ENCODE results near the gene SMIM44. TPM values are rescaled to one million over a fixed set of nuclear protein-coding genes. Genes with fewer than 3 reads are reported as not detected.
"Not testable (repeated sequence)": the region's sequence is repeated elsewhere in the genome, so short reads cannot be mapped to it uniquely, and the experiment has no call there.

Gene SMIM44
- total RNA-seq, 1 experiment from 2014 or later, result not detected

GRCh38 chr19:3453840-3454239 lies 29.4 kb downstream of the SMIM44 start:
- Mint-ChIP-seq H3K36me3 (ENCODE audit: insufficient read depth in 1 of 3, low read depth in 3 of 3) (no peaks in the 10 kb centered on the region), H3K4me1 (peaks cover 7 to 16% of the 10 kb centered on the region in 2 experiments), H3K27ac (no peak overlapping the region), H3K9me3 (no peaks in the 10 kb centered on the region), H3K27me3 (ENCODE audit: low read depth) (peaks cover 14% of the 10 kb centered on the region), H3K4me3 (no peak overlapping the region)
- no peaks in the 10 kb centered on the region for H3K23me2 ChIP-seq (ENCODE audit: insufficient read length, low read depth, low read length, poor library complexity, severe bottlenecking)
- H3K79me1 ChIP-seq (ENCODE audit: insufficient read depth, low read depth, low read length, poor library complexity, severe bottlenecking), result no peaks in the 10 kb centered on the region
- H2BK12ac ChIP-seq (ENCODE audit: insufficient read length, low read depth, low read length), result no peak overlapping the region
- H4K91ac ChIP-seq (ENCODE audit: insufficient read length, low read depth, low read length), result no peak overlapping the region
- H3K9me3 ChIP-seq (ENCODE audit: control insufficient read depth, low read depth, low read length), result no peaks in the 10 kb centered on the region
- no peak overlapping the region for H2BK120ac ChIP-seq (ENCODE audit: low read depth, low read length, poor library complexity, severe bottlenecking)
- no peak overlapping the region for H2AK5ac ChIP-seq (ENCODE audit: insufficient read length, low read length)
- no CpG with 5 or more reads among the region's 25 CpGs for WGBS (ENCODE audit: extremely low coverage, insufficient read length, low lambda C conversion rate)
- H3K4me1 ChIP-seq (ENCODE audit: insufficient read depth, low read length), result no peaks in the 10 kb centered on the region; the same call in 1 of the 2 replicates
- DNase-seq, result no peak
- no peak overlapping the region for H3K27ac ChIP-seq (ENCODE audit: insufficient read length, low read depth, low read length)
- no peak overlapping the region for H3K4ac ChIP-seq (ENCODE audit: low read depth, low read length)
- TF ChIP-seq, protein P1, sequence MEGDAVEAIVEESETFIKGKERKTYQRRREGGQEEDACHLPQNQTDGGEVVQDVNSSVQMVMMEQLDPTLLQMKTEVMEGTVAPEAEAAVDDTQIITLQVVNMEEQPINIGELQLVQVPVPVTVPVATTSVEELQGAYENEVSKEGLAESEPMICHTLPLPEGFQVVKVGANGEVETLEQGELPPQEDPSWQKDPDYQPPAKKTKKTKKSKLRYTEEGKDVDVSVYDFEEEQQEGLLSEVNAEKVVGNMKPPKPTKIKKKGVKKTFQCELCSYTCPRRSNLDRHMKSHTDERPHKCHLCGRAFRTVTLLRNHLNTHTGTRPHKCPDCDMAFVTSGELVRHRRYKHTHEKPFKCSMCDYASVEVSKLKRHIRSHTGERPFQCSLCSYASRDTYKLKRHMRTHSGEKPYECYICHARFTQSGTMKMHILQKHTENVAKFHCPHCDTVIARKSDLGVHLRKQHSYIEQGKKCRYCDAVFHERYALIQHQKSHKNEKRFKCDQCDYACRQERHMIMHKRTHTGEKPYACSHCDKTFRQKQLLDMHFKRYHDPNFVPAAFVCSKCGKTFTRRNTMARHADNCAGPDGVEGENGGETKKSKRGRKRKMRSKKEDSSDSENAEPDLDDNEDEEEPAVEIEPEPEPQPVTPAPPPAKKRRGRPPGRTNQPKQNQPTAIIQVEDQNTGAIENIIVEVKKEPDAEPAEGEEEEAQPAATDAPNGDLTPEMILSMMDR (conservative IDR thresholded peaks at IDR 0.05), result no peak
- H3K14ac ChIP-seq (ENCODE audit: insufficient read depth, low read length), result no peak overlapping the region; the same call in 1 of the 2 replicates
- H4K20me1 ChIP-seq (ENCODE audit: control insufficient read depth, insufficient read depth, insufficient read length), result peaks cover 2% of the 10 kb centered on the region
- H3K4me2 ChIP-seq (ENCODE audit: insufficient read depth, insufficient read length, low read length), result no peak overlapping the region
- H3K18ac ChIP-seq (ENCODE audit: insufficient read length, low read depth, low read length), result no peak overlapping the region
- H3K79me2 ChIP-seq (ENCODE audit: insufficient read depth, low read length), result no peaks in the 10 kb centered on the region
- H3K23ac ChIP-seq (ENCODE audit: insufficient read length, low read depth, low read length), result no peak overlapping the region
- H2AFZ ChIP-seq (ENCODE audit: low read length), result no peak overlapping the region
- no peak overlapping the region for H2BK5ac ChIP-seq (ENCODE audit: insufficient read length, low read length)
- H3K27me3 ChIP-seq (ENCODE audit: insufficient read depth, low read length), result no peaks in the 10 kb centered on the region; the same call in 1 of the 2 replicates
- no peak overlapping the region for H2BK20ac ChIP-seq (ENCODE audit: low read depth, low read length, poor library complexity, severe bottlenecking)
- no peak overlapping the region for H4K8ac ChIP-seq (replicated peaks; ENCODE audit: insufficient read length, low read depth, low read length)
- H4K5ac ChIP-seq (ENCODE audit: insufficient read length, low read depth, low read length), result no peak overlapping the region
- no peak overlapping the region for H2BK15ac ChIP-seq (ENCODE audit: low read depth, low read length)
- no peak overlapping the region for H3T11ph ChIP-seq (ENCODE audit: low read length)
- H3K9ac ChIP-seq (ENCODE audit: extremely low read depth, insufficient read length, low read length), result no peak overlapping the region
- no peak overlapping the region for H3K56ac ChIP-seq (ENCODE audit: insufficient read length, low read depth, low read length)

- not testable (repeated sequence) for H3K9me3 Mint-ChIP-seq; DNase-seq; H3K14ac ChIP-seq (ENCODE audit: insufficient read depth, low read length); H2BK12ac ChIP-seq (ENCODE audit: insufficient read length, low read depth, low read length); H3T11ph ChIP-seq (ENCODE audit: low read length); H3K36me3 Mint-ChIP-seq (ENCODE audit: insufficient read depth in 1 of 3, low read depth in 3 of 3); H3K56ac ChIP-seq (ENCODE audit: insufficient read length, low read depth, low read length); H2BK120ac ChIP-seq (ENCODE audit: low read depth, low read length, poor library complexity, severe bottlenecking); H3K27ac ChIP-seq (ENCODE audit: insufficient read length, low read depth, low read length); H4K91ac ChIP-seq (ENCODE audit: insufficient read length, low read depth, low read length); H3K9me3 ChIP-seq (ENCODE audit: control insufficient read depth, low read depth, low read length); H2BK5ac ChIP-seq (ENCODE audit: insufficient read length, low read length); H2BK20ac ChIP-seq (ENCODE audit: low read depth, low read length, poor library complexity, severe bottlenecking); H3K23me2 ChIP-seq (ENCODE audit: insufficient read length, low read depth, low read length, poor library complexity, severe bottlenecking); H3K4me3 Mint-ChIP-seq; H4K8ac ChIP-seq (replicated peaks; ENCODE audit: insufficient read length, low read depth, low read length); H3K4ac ChIP-seq (ENCODE audit: low read depth, low read length); H2BK15ac ChIP-seq (ENCODE audit: low read depth, low read length); H3K79me1 ChIP-seq (ENCODE audit: insufficient read depth, low read depth, low read length, poor library complexity, severe bottlenecking); H3K27ac Mint-ChIP-seq; H3K9ac ChIP-seq (ENCODE audit: extremely low read depth, insufficient read length, low read length); H3K79me2 ChIP-seq (ENCODE audit: insufficient read depth, low read length); H3K18ac ChIP-seq (ENCODE audit: insufficient read length, low read depth, low read length); H2AK5ac ChIP-seq (ENCODE audit: insufficient read length, low read length); H2AFZ ChIP-seq (ENCODE audit: low read length); H3K23ac ChIP-seq (ENCODE audit: insufficient read length, low read depth, low read length); H4K20me1 ChIP-seq (ENCODE audit: control insufficient read depth, insufficient read depth, insufficient read length); H4K5ac ChIP-seq (ENCODE audit: insufficient read length, low read depth, low read length); H3K27me3 ChIP-seq (ENCODE audit: insufficient read depth, low read length); H3K4me1 Mint-ChIP-seq; H3K27me3 Mint-ChIP-seq (ENCODE audit: low read depth); H3K4me1 ChIP-seq (ENCODE audit: insufficient read depth, low read length); H3K4me2 ChIP-seq (ENCODE audit: insufficient read depth, insufficient read length, low read length)
- no CpG with 5 or more reads among the region's 10 CpGs for WGBS (ENCODE audit: extremely low coverage, insufficient read length, low lambda C conversion rate)
Observed at GRCh38 chr19:3452942-3453214, 30.4 kb downstream of the SMIM44 start.
